SK-N-SH treated with all-trans-retinoic acid at 6 μM for 48 hours (cell line): ENCODE measurements around the gene DNAH1.

ENCODE experiments used
- BACH2 ChIP-seq: fragments of 250-450 bp; sonication (Bioruptor Pico); IDR thresholded peaks from 2 replicates; pipeline ENCODE4 v1.9.0; 2021; ENCODE audit warnings: mild to moderate bottlenecking, borderline replicate concordance
- CSDC2 ChIP-seq: fragments of 250-450 bp; sonication (Bioruptor Pico); IDR thresholded peaks from 2 replicates; pipeline ENCODE4 v1.5.0; 2020; ENCODE audit warnings: mild to moderate bottlenecking, moderate library complexity

- TF ChIP-seq BACH2 (CRISPR knock-in tag), result no peak
- TF ChIP-seq CSDC2 (CRISPR knock-in tag), result no peak
Measured at GRCh38 chr3:52381623-52382022, 65.5 kb downstream of the DNAH1 start.
